GM12872 (cell line): ENCODE data around the gene OOEP.

Source experiments
- CTCF ChIP-seq: IDR thresholded peaks from 3 replicates; pipeline ENCODE4 v1.5.1; 2011; ENCODE audit warnings: low read depth, mild to moderate bottlenecking, low read length, moderate library complexity; ENCODE audit not compliant: insufficient read depth

Gene OOEP

GRCh38 chr6:73393278-73393677 lies 23.6 kb upstream of the OOEP start:
- TF ChIP-seq CTCF, result no peak

GRCh38 chr6:73391675-73392074 lies 22.0 kb upstream of the OOEP start:
- TF ChIP-seq CTCF, result no peak

DNA sequence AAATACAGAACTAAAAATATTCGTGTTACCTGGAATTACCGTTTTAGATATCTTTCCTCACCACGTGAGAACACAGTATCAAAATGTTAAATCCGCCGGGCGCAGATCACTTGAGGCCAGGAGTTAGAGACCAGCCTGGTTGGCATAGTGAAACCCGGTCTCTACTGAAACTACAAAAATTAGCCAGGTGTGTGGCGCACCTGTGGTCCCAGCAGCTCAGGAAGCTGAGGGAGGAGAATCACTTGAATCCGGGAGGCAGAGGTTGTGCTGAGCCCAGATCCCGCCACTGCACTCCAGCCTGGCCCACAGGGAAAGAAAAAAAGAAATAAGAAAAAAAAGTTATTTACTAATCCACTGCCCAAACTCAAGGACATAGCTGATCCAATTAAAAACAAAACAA lies 20.2 kb upstream of the OOEP start:
- no peak for TF ChIP-seq CTCF

DNA sequence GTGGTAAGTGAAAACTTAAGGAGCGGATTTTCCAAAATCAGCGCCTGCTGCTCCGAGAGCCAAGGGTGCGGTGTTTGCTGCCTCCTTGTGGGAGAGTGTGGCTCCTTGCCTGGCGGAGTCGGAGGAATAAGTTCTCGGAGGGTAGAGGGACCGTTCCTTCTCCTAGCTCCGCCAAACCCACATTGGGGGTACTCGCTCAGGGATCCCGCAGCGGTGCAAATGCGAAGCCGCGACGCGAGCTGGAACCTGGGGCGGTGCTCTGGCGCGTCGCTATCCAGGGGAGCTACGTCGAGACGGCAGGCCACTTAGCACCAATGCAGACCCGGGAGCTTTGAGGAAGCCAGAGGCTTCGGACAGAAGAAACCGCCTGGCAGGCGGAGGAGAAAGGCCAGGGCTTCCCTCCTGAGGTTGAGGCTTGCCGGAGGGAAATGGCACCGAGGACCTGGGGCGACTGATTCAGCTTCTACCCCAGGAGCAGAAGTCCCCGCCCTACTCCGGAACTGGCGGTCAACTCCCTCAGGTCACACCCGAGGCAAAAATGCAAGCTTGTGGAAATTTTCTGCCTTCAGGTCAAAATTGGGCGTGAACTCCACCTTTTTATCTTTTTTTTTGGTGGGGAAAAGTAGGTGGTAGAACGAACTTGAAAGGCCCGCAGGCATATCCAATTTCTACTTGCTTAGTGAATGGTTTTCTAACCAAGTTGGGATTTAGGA lies 19.3 kb upstream of the OOEP start:
- TF ChIP-seq CTCF, result peak; percentile 71

DNA sequence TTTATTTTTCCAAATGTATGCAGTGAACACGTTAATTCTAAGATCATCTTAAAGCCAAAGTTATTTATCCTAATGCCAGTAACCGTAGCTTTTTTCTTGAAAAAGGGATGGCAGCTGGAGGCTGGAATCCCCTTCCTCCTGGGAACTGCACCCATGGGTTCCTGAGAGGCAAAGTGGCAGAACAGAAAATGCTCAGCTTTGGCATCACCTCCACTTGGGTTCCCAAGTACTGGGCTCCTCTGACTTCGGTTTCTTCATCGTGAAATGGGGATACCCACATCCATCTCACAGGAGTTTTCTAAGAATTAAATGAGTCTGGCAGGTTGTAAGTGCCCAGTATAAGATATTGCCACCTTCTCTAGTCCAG lies 18.7 kb upstream of the OOEP start:
- TF ChIP-seq CTCF, result no peak

DNA sequence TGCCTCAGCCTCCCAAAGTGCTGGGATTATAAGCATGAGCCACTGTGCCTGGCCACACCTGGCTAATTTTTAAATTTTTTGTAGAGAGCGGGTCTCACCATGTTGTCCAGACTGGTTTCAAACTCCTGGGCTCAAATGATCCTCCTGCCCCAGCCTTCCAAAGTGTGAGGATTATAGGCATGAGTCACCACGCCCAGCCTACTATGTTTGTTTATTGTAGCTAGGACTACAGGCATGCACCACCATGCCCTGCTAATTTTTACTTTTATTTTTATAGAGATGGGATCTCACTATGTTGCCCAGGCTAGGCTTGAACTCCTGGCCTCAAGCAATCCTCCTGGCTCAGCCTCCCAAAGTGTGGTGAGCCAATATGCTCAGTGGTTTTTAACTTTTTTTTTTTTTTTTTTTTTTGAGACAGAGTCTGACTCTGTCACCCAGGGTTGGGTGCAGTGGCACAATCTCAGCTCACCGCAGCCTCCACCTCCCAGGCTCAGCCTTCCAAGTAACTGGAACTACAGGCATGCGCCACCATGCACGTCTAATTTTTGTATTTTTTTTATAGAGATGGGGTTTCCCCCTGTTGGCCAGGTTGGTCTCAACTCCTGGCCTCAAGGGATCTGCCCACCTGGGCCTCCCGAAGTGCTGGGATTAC lies 12.9 kb upstream of the OOEP start:
- no peak for TF ChIP-seq CTCF

DNA sequence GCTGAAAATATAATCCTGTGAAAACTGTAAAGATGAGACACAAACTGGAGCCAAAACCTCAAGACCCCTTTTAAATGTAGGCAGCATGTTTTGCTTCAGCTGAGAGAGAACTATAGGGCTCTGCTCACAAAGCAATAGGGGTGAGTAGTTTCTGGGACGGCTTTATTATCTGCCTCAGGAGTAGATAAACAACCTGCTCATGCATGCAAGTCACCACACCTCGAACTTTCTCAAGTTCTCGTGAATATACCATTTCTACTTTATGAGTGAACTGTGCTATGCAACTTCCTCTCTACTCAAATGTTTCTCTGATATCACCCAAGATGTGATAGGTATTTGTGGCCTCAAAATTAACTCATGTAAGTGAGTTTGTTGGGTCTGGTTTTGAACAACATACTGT lies 7.5 kb upstream of the OOEP start:
- no peak for TF ChIP-seq CTCF
